ENCODE results near the gene FAM219A. TPM values are rescaled to one million over a fixed set of nuclear protein-coding genes. Genes with fewer than 3 reads are reported as not detected.

The FAM219A gene
- total RNA-seq, 4 donors from 2014 or later = 6.6 to 14.3 (median 10.5) TPM

DNA sequence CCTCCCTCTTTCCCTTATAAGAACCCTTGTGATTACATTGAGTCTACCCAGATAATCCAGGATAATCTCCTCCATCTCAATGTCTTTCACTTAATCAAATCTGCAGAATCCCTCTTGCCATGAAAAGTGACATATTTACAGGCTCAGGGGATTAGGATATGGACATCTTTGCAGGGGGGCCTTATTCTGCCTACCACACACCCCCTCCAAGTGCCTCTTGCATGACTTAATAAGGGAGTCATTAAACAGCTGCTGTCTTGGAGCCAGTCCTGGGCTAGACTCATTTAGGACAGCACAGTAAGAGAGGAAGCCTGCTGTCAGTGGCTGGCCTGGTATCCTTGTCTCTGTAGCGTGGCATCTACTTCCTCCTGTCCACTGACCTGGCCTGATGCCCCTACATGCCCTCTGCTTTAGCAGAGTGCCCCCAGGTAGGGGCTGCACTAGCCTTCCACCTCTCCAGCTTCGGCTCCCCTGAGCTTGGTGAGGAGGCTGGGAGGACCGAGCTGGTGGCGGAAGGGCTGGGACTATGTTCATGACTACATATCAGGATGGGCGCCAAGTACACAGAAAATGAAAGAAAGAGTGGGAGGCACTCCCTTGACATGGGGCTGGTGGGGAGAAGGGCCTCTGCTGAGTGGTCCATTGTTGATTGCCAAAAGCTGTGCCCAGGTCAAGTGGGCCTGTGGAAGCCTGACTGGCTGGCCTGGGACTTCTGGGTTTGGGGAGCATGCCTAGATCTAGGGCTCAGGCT lies 47.2 kb upstream of the FAM219A start:
- TF ChIP-seq POLR2A (IDR thresholded peaks at IDR 0.05) (no peak), CTCF (IDR thresholded peaks at IDR 0.05) (no peak)
- Histone ChIP-seq H3K27ac (no peak overlapping the region), H3K4me1 (peaks cover 9 to 14% of the 10 kb centered on the region in 2 donors), H3K4me3 (replicated peaks in 1 of 3) (no peak overlapping the region), H3K9me3 (no peaks in the 10 kb centered on the region), H3K27me3 (no peaks in the 10 kb centered on the region), H3K36me3 (no peaks in the 10 kb centered on the region)
- DNase-seq = no peak
- intact Hi-C loops (cut with DNase I) = loop anchor here (10.0 kb wide), 1 partner anchor 171 kb away; no protein-coding TSS in a partner anchor
- 96% methylated on average over 5 of the region's 5 CpGs for WGBS, 2 donors

DNA sequence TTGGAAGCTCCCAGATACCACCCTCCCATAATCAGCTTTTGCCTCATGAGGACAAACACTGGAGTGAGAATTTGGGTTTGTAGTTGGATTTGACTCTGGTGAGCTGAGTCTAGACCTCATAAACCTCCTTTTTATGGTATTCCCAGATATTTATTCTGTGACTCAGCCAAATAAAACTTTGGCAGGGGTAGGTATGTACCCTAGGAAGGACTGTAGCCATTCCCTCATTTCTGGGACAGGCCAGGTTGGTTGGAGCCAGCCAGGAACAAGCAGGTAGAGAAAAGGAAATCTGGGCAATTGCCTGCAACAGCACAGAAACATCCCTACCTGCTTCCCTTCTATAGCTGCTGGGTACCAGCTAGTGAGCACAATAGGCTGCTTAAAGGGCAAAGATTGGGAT lies 45.0 kb upstream of the FAM219A start:
- intact Hi-C loops (cut with DNase I) = loop anchor here (5.0 to 10.0 kb wide), 2 partner anchors 66 to 169 kb away; no protein-coding TSS in a partner anchor
- Histone ChIP-seq H3K36me3 (no peaks in the 10 kb centered on the region), H3K27ac (no peak overlapping the region), H3K4me3 (replicated peaks in 1 of 3) (no peak overlapping the region), H3K4me1 (peaks cover 9 to 14% of the 10 kb centered on the region in 2 donors), H3K27me3 (no peaks in the 10 kb centered on the region), H3K9me3 (no peaks in the 10 kb centered on the region)
- no peak for DNase-seq
- TF ChIP-seq CTCF (IDR thresholded peaks at IDR 0.05) = no peak
- no peak for TF ChIP-seq POLR2A (IDR thresholded peaks at IDR 0.05)

DNA sequence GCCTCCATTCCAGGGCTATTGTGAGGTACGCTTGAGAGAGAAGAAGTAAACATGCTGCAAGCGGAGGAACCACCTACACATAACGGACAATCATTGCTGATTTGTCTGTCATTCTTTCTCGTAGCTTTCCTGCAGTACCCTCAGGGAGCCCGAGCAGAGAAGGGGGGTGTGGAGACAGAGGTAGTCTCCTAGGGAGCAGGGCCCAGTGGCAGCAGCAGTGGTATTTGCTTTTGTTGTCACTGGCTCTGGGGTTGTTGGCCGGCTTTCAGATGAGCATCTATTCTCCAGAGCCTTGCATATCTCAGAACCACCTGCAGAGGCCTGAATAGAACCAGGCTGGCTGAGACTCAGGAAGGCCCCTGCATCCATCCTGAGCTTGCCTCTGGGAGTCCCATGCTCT lies 44.5 kb upstream of the FAM219A start:
- no peak overlapping the region for H3K27ac ChIP-seq
- no peak for TF ChIP-seq POLR2A (IDR thresholded peaks at IDR 0.05)
- peaks cover 9 to 14% of the 10 kb centered on the region in 2 donors for H3K4me1 ChIP-seq
- intact Hi-C loops (cut with DNase I) = loop anchor here (5.0 to 10.0 kb wide), 2 partner anchors 66 to 168 kb away; no protein-coding TSS in a partner anchor
- WGBS, 2 donors = 48 to 57% methylated on average over 6 of the region's 6 CpGs
- no peaks in the 10 kb centered on the region for H3K9me3 ChIP-seq
- H3K27me3 ChIP-seq = no peaks in the 10 kb centered on the region
- peak; percentile 36 to 43 for DNase-seq
- no peaks in the 10 kb centered on the region for H3K36me3 ChIP-seq
- H3K4me3 ChIP-seq (replicated peaks in 1 of 3) = no peak overlapping the region

DNA sequence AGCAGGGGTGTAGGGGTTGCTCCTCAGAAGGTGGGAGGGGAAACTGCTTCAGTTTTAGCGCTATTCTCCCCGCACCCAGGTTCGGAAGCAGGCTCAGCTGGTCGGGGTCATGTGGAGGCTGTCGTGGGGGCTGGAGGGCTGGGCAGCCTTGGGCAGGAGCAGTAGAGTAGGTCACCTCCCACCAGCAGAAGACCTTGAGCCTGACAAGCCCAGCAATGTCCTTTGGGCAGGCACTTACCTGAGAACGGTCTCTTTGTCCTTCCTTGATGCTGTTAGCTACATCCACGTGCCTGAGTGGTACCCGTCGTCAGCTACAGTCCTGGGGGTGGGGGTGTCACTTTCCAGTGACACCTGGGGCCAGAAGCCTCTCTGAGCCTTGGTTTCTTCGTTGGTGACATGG lies 44.1 kb upstream of the FAM219A start:
- H3K36me3 ChIP-seq = no peaks in the 10 kb centered on the region
- no peak overlapping the region for H3K27ac ChIP-seq
- intact Hi-C loops (cut with DNase I) = loop anchor here (5.0 to 10.0 kb wide), 2 partner anchors 65 to 168 kb away; no protein-coding TSS in a partner anchor
- no peak overlapping the region for H3K4me3 ChIP-seq (replicated peaks in 1 of 3)
- 37% methylated on average over 8 to 9 of the region's 10 CpGs for WGBS, 2 donors
- TF ChIP-seq CTCF (IDR thresholded peaks at IDR 0.05) (no peak), POLR2A (IDR thresholded peaks at IDR 0.05) (no peak)
- no peaks in the 10 kb centered on the region for H3K9me3 ChIP-seq
- H3K27me3 ChIP-seq = no peaks in the 10 kb centered on the region
- no peak for DNase-seq
- H3K4me1 ChIP-seq = peaks cover 9 to 14% of the 10 kb centered on the region in 2 donors

DNA sequence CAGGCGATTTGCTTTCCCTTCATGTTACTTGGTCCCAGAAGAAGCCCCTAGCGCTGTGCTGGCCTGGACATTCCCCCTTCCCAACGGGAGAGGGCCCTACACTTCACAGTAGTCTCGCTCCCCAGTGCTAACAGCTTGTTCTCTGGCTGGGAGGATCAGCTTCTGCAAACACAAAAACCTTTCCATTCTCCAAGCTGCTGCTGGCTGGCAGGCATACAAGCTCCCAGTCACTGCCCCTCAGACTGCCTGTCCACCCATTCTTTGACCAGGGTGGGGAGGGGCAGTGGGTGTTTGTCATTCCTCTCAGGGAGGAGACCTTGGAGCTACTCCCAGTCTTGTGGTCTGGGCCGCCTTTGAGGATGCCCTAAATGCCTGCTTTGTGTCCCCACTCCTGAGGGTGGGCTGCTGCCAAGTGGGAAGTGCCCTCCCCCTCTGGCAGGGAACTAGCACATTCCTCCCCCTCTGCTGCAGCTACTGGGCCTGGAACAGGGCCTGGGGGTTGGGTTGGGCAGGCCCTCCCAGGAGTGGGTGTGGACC lies 43.6 kb upstream of the FAM219A start:
- H3K27me3 ChIP-seq = no peaks in the 10 kb centered on the region
- peaks cover 9 to 14% of the 10 kb centered on the region in 2 donors for H3K4me1 ChIP-seq
- no peaks in the 10 kb centered on the region for H3K9me3 ChIP-seq
- peak; percentile 42 to 53 for DNase-seq
- intact Hi-C loops (cut with DNase I) = loop anchor here (2.0 to 10.0 kb wide), 3 partner anchors 65 to 167 kb away; no protein-coding TSS in a partner anchor
- TF ChIP-seq CTCF (IDR thresholded peaks at IDR 0.05) = no peak
- H3K27ac ChIP-seq = no peak overlapping the region
- H3K4me3 ChIP-seq (replicated peaks in 1 of 3) = no peak overlapping the region
- WGBS, 2 donors = 16 to 25% methylated on average over 5 of the region's 5 CpGs
- no peaks in the 10 kb centered on the region for H3K36me3 ChIP-seq
